GM10266 (cell line): Measurements from ENCODE around the gene CAAP1.

Experiments
- DNase-seq: peaks from one replicate; pipeline ENCODE4 v3.0.0; 2012; ENCODE audit errors: extremely low spot score
- TF ChIP-seq, protein P1 (sequence below): IDR thresholded peaks from 2 replicates; pipeline ENCODE4 v1.5.1; 2012; ENCODE audit warnings: mild to moderate bottlenecking, low read depth; ENCODE audit not compliant: control insufficient read depth, insufficient read depth; ENCODE audit errors: missing control alignments

CAAP1 gene, protein sequence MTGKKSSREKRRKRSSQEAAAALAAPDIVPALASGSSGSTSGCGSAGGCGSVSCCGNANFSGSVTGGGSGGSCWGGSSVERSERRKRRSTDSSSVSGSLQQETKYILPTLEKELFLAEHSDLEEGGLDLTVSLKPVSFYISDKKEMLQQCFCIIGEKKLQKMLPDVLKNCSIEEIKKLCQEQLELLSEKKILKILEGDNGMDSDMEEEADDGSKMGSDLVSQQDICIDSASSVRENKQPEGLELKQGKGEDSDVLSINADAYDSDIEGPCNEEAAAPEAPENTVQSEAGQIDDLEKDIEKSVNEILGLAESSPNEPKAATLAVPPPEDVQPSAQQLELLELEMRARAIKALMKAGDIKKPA

DNA sequence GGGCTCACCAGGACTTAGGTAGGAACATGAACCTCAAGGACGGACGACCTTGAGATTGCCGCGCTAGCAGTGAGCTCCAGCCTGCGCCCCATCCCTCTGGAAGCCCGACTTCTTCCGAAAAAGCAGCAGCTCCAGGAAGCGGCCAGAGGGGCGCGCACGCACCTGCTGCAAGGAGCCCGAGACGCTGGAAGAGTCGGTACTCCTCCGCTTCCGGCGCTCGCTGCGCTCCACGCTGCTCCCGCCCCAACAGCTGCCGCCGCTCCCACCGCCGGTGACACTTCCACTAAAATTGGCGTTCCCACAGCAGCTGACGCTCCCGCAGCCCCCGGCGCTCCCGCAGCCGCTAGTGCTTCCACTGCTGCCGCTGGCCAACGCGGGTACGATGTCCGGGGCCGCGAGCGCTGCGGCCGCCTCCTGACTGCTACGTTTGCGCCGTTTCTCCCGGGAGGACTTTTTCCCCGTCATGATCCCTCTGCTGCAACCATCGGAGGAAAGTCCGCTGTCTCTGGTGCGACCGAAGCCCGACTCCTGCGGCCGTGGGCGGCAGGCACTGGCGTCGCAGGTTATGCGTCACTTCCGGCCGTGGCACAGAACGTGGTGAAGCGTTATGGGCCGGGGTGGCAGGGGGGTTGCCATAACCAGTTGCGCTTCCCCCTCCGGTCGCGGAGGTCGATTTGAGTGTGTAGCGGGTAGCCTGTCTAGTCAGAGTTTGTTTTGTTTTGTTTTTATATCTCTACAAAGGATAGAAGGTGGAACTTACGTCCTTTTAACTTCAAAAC, at the start of gene CAAP1:
Gene CAAP1 (minus strand): TSS at position 552 of the 779 bp plus-strand sequence. CDS start 87 bp downstream, at position 465.
- TF ChIP-seq, protein P1, sequence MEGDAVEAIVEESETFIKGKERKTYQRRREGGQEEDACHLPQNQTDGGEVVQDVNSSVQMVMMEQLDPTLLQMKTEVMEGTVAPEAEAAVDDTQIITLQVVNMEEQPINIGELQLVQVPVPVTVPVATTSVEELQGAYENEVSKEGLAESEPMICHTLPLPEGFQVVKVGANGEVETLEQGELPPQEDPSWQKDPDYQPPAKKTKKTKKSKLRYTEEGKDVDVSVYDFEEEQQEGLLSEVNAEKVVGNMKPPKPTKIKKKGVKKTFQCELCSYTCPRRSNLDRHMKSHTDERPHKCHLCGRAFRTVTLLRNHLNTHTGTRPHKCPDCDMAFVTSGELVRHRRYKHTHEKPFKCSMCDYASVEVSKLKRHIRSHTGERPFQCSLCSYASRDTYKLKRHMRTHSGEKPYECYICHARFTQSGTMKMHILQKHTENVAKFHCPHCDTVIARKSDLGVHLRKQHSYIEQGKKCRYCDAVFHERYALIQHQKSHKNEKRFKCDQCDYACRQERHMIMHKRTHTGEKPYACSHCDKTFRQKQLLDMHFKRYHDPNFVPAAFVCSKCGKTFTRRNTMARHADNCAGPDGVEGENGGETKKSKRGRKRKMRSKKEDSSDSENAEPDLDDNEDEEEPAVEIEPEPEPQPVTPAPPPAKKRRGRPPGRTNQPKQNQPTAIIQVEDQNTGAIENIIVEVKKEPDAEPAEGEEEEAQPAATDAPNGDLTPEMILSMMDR = peak; percentile 59
- peak; percentile 90 for DNase-seq

DNA sequence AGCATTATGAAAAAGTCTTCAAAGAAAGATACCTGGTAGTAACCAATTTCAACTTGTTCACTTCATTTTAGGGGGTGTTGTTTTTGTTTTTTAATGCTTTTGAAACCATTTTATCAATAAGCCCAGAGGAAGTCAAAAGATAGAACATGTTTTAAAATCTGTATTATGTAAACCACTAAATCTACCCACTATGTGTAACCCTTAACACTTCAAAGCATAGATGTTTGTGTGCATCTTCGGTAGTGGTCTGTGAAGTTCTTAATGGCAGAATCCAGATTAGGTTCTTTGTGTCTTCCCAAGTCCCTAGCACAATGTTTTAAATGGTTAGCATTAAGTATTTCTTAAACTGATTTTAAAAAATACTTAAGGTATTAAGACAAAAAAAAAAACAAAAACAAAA, 48.2 kb upstream of the CAAP1 start:
- TF ChIP-seq, protein P1 = no peak
- no peak for DNase-seq

DNA sequence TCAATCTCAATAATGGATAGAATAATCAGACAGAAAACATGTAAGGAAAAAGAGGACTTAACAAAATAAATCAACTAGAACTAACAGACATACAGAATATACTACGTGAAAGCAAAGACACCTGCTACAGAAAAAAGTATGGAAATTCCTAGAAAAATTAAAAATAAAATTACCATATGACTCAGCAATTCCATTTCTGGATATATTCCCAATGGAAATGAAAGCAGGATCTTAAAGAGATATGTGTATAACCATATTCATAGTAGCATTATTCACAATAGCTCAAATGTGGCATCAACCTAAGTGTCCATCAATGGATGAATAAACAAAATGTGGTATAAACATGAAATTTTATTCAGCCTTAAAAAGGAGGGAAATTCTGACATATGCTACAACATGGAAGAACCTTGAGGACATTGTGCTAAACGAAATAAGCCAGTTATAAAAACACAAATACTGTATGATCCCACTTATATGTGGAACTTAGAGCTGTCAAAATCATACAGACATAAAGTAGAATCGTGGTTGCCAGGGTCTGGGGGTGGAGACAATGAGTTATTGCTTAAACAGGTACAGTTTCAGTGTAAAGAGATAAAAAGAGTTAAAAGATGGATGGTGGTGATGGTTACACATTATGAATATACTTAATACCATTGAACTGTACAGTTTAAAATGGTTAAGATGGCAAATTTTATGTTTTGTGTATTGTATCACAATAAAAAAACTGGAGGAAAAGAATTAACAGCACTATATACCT, 47.5 kb upstream of the CAAP1 start:
- no peak for DNase-seq
- TF ChIP-seq, protein P1 = no peak

DNA sequence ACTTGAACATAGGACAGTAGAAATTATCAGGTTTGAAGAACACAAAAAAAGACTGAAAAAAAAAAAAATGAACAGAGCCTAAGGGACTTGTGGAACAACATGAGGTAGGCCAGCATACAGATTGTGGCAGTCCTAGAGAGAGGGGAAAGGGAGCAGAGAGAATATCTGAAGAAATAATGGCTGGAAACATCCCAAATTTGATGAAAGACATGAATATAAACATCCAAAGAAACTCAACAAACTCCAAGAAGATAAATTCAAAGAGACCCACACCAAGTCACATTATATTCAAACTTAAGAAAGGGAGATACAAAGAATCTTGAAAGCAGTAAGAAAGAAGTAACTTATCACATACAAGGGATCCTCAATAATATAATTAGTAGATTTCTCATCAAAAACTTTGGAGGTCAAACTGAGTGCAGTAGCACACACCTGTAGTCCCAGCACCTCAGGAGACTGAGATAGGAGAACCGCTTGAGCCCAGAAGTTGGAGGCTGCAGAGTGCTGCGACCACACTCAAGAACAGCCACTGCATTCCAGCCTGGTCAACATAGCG, 45.3 kb upstream of the CAAP1 start:
- no peak for DNase-seq
- TF ChIP-seq, protein P1 = no peak

DNA sequence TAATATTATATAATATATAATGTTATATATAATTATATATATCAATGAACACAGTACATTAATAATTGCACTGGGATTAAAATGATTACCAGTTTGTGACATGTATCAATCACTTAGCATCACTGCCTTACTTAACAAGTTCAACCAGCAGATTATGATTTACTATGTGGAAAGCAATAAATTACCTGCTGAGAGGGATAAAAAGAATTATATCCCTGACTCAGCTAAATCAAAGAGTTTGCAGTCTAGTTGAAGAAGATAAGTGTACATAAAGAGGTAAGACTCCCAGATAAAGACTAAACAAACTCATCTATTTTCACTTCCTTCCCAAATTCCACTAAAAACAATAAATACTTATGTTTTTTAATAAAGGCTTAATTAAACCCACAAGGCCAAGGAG, 43.2 kb upstream of the CAAP1 start:
- TF ChIP-seq, protein P1 = no peak
- no peak for DNase-seq

DNA sequence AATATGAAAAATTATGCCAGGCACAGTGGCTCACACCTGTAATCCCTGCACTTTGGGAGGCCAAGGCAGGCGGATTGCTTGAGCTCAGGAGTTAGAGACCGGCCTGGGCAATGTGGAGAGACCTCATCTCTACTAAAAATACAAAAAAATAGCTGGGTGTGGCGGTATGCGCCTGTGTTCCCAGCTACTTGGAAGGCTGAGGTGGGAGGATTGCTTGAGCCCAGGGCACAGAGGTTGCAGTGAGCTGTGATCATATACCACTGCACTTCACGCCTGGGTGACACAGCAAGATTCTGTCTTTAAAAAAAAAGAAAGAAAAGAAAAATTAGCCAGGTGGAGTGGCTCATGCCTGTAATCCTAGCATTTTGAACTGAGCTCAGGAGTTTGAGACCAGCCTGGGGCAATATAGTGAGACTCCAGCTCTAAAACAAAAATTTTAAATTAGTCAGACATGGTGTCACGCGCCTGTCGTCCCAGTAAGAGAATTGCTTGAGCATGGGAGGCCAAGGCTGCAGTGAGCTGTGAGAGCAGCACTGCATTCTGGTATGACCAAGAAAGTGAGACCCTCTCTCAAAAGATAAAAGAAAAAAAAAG, 36.4 kb upstream of the CAAP1 start:
- TF ChIP-seq, protein P1 = no peak
- no peak for DNase-seq
